ENCODE measurements around the gene SNRPD2.
"Not testable (repeated sequence)": the region's sequence is repeated elsewhere in the genome, so short reads cannot be mapped to it uniquely, and the experiment has no call there.

SNRPD2 gene

DNA sequence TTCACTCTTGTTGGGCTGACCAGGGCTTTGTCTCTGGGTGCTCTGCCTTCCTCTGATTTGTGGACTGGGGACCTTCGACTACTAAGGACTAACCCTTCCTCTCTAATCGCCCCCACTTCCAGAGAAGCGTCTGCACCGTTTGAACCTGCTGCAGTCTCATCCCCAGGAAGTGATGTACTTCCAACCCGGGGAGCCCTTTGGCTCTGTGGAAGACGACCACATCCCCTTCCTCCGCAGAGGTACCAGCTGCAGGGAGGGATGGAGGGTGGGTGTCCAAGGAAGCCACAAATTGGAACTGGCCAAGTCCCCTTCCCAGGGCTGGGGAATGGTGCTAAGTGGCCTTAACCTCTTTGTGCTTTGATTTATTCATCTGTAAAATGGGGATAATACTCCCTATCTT lies 9.9 kb upstream of the SNRPD2 start:
- DNase-seq, result no peak

DNA sequence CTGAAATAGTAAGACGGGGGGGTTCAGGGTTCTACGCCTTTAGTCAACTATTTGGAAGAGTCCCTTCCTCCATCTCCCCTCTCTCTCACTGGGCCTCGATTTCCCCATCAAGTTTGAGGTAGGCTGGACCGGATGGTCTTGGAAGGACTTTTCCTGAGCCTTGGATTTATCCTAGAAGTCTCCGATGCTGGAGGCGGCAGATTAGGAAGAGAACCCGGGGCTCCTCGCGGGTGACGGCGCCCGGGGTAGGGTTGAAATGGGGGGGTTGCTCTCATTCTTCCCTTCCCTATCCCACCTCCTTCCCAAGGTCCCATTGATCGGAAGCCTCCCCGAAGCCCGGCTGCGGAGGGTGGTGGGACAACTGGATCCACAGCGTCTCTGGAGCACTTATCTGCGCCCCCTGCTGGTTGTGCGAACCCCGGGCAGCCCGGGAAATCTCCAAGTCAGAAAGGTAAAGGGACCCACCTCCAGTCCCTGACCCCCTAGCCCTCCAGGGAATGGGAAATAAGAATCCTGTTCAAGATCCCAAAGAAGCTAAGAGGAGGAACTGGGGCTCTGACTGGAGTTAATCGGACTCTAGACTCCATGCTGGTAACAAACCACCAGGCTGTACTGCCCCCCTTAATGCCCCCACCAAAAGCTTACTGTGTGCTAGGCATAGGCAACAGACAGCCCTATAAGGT lies 1.5 kb upstream of the SNRPD2 start:
- peak; percentile 71 for DNase-seq

DNA sequence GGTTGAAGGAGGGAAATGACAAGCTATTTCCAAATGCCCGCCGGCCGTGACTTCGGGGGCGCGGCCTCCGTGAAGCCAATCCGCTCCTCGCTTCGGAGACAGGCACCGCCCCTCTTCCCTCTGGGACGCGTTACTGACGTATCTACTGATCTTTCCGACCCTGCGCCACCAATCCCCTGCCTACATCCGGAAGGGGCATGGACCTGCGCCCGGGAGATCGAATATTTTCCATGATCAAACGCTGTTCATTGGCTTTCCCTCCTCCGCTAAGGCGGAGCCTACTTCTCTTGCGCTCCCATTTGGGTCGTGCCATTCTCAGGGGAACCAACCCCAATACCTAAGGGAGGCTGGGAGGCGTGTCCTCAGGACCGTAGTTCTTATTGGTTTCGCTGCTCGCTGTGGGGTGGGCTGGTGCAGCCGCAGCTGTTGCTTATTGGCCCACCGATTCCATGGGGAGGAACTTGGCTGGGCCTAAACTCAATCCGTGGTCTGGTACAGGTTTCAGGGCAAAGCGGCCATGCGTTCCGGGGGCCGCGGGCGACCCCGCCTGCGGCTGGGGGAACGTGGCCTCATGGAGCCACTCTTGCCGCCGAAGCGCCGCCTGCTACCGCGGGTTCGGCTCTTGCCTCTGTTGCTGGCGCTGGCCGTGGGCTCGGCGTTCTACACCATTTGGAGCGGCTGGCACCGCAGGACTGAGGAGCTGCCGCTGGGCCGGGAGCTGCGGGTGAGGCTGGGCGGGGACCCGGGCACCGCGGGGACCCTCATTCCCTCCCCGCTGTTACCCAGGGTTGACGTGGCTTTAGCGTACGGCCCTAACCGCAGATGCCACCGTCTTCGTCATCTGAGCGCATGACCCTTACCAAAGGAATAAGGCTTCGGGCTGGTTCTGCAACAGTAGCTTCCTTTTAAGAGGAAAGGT lies 693 bp upstream of the SNRPD2 start, which contains the start of gene QPCTL:
Gene QPCTL (plus strand): TSS at position 480 of the 919 bp plus-strand sequence. CDS start 38 bp downstream, at position 518.
- DNase-seq, result peak; percentile 100

DNA sequence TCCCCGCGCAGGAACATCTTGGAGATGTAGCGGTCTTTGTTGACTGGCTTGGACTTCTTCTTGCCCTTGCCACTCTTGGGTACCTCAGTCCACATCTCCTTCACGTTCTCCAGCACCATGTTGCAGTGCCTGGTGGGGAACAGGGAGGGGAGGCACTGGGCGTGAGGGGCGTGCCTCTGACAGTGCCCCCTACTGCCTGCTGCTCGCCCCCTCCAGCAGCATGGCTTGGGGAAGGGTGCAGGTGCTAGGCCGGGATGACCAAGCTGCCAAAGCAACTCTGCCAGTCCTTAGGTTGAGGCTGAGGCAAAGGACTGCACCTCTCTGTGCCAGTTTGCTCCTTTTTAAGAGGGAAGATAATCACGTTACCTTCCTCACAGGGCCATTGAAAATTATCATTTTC lies 4.2 kb downstream of the SNRPD2 start:
- no peak for DNase-seq

DNA sequence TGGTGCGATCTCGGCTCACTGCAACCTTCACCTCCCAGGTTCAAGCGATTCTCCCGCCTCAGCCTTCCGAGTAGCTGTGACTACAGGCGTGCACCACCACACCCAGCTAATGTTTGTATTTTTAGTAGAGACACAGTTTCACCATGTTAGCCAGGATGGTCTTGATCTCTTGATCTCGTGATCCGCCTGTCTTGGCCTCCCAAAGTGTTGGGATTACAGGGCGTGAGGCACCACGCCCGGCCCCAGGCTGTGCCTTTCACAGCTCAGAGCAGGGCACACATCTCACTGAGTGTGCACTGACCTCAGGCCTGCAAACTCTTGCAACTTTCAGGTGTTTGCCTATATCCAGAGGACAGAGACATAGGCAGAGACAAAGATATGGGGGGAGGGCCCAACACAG lies 6.7 kb downstream of the SNRPD2 start:
- DNase-seq, result not testable (repeated sequence)

DNA sequence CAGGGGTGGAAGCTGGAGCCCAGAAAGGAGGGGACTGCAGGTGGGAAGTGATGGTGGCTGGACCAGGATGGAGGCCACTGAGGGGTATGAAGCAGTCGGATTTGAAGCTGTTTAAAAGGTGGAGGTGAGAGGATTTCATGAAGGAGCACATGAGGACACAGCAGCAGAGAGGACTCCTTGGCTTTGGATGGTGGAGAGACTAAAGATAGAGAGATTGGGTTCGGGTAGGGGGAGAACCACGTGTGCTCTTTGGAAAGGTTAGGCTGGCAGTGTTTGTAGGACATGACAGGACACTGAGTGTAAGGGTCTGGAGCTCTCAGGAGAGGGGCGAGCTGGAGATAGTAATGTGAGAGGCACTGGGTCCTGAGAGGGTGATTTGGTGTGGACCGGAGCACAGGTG lies 8.8 kb downstream of the SNRPD2 start:
- DNase-seq, result no peak

DNA sequence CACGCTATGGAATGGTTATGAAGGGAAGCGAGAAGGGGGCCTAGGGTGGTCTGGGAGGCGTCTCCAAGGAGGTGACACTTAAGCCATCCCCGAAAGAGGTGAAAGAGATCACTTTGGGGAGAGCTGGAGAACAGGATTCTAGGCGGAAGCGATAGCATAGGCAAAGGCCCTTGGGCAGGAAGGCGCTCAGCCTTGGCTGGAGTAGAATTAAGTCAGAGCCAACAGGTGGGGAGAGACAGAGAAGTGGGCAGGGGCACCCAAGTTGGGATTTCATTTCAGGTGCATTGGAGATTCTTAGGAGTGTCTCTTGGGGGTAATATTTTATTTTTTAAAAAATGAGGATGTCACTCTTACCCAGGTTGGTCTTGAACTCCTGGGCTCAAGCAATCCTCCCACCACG lies 9.6 kb downstream of the SNRPD2 start:
- DNase-seq, result no peak

DNA sequence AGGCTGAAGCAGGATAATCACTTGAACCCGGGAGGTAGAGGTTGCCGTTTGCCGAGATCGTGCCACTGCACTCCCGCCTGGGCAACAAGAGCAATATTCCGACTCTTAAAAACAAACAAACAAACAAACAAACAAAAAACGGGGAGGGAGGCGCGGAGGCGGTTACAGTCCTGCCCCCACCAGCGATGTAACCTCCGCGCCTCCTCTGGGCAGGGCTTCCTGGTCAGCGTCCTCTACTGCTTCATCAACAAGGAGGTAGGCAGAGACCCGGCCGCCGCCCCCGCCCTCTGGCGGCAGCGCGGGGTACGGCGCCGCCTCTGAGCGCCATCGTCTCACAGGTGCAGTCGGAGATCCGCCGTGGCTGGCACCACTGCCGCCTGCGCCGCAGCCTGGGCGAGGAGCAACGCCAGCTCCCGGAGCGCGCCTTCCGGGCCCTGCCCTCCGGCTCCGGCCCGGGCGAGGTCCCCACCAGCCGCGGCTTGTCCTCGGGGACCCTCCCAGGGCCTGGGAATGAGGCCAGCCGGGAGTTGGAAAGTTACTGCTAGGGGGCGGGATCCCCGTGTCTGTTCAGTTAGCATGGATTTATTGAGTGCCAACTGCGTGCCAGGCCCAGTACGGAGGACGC lies 10.2 kb downstream of the SNRPD2 start:
- peak; percentile 76 for DNase-seq

DNA sequence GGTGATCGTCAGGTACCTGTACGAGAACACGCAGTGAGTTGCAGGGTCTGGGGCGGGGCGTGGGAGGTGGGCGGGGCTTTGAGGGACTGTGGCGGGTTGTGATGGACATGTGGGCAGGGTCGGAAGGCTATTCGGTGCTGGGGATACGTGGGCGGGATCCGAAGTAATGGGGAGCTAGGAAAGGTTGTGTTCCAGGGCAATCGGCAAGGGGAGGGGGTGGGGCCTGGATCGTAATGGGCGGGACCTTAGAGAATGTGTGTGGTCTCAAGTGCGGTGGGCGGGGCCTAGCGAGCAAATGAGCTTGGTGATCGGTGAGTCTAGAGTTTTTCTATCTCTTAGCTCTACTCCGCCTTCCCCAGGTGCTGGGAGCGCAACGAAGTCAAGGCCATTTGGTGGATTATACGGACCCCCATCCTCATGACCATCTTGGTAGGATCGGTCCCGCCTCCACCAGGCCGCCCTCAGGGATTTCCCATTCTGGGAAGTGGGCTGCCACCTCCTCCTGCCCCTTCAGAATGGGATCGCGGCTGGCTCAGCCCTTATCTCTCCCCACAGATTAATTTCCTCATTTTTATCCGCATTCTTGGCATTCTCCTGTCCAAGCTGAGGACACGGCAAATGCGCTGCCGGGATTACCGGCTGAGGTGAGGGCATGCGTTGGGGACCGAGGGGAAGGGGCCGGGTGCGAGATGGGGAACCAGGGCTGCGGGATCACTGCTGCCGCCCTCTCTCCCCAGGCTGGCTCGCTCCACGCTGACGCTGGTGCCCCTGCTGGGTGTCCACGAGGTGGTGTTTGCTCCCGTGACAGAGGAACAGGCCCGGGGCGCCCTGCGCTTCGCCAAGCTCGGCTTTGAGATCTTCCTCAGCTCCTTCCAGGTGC lies 14.2 kb downstream of the SNRPD2 start:
- peak; percentile 58 for DNase-seq

DNA sequence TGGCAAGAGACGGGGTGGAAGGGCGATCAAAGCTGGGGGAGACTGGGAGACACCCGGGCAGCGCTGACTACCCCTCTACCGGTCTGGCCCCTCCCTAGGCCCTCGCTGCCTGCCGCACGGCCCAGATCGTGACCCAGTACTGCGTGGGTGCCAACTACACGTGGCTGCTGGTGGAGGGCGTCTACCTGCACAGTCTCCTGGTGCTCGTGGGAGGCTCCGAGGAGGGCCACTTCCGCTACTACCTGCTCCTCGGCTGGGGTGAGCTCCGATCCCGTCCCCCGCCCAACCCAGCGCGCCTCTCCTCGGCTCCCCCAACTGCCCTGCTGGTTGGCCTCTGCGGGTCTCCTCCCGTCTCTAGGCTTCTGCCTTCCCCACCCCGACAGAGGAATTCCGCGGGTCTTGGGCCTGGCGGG lies 14.9 kb downstream of the SNRPD2 start:
- no peak for DNase-seq

DNA sequence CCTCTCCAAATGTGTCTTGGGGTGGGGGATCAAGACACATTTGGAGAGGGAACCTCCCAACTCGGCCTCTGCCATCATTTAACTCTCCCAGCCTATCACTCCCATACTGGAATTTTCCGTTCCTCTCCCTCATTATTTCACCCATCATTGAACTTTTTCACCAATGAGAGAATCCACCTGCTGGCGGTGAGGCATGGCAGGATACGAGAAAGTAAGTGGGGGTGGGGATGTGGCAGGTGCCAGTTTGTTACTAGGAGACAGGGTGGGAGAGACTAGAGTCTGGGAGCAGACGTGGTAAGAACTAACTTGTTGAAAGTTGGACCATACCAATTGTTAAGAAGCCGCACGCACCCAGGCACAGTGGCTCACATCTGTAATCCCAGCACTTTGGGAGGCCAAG lies 16.8 kb downstream of the SNRPD2 start:
- no peak for DNase-seq

DNA sequence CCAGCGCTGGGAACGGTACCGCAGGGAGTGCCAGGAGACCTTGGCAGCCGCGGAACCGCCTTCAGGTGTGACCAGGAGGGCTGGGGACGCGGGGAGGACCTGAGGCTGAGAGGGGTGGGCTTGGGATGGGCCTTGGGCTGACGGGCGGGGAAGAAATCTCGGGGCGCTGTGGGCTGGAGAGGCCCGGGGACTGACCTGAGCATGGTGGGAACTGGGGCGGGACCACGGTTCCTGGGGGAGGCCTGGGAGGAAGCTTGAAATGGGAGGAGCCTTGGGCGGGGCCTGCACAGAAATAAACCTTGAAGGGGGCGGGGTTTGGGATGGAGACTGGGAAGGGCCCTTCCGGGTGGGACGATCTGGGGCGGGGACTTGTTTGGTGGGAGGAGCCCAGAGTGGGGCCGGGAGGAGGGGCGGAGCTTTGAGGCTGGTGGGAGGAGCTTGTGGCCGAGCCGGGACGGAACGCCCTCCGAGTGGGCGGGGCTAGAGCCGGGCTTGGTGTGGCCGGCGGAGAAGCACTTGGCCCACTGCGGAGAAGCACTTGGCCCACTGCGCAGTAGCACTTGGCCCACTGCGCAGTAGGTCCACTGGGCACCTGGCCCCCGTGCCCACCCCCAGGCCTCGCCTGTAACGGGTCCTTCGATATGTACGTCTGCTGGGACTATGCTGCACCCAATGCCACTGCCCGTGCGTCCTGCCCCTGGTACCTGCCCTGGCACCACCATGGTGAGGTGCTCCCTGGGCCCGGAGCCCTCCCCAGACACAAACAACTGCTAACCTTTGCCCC lies 20.9 kb downstream of the SNRPD2 start:
- DNase-seq, result peak; percentile 65

DNA sequence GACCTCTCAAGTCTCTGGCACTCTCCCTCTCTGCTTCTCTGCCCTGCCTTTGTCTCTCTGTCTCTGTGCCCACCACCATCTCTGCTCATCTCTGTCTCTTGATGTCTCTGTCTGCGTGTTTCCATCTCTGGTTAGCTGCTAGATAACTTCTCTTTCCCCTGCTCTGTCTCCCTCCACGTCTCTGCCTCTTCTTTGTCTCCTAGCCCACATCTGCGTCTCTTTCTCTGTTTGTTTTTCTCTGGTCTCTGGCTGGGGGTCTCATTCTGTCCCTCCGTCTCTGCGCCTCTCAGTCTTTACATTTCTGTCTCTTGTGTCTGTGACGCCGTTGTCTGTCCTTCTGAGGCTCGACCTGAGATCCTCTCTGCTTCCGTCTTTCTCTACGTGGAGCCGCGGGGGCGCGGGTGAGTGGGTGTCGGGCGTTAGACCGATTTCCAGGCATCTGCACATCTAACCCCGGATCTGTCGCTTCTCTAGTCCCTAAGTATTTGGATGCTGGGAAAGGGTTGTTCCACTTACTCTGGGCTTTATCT lies 23.3 kb downstream of the SNRPD2 start:
- no peak for DNase-seq

DNA sequence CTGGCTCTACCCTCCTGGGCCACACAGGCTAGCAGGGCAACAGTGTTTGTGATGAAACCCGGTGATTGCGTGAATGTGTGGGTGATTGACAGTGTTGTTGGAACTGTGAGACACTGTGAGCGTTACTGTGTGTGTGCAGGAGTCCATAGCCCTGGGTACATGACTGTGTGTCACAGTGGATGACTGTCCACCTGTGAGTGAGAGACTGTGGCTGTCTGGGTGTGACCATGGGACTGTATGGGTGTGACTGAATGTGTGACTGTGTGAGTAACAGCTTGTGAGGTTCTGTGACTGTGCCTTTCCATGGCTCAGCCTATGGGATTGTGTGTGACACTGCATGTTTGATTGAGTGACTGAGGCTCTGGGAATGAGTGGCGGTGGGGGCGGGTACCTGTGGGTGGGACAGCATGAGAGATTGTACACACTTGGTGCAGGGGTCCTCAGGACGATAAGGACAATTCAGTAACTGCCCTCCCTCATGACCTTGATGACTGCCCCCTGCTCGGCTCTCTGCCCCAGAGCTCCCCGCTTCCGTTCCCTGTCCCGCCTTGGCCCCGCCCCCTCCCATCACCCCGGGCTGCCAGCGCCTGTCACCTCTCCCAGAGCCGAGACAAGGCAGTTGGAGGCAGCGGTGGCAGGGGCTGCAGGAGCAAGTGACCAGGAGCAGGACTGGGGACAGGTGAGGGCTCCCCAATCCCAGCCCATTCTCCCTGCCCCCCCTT lies 24.0 kb downstream of the SNRPD2 start, which contains the start of gene GIPR:
Gene GIPR (plus strand): TSS at position 602 of the 722 bp plus-strand sequence. CDS start 1,300 bp downstream, outside the sequence.
- DNase-seq, result peak; percentile 84

DNA sequence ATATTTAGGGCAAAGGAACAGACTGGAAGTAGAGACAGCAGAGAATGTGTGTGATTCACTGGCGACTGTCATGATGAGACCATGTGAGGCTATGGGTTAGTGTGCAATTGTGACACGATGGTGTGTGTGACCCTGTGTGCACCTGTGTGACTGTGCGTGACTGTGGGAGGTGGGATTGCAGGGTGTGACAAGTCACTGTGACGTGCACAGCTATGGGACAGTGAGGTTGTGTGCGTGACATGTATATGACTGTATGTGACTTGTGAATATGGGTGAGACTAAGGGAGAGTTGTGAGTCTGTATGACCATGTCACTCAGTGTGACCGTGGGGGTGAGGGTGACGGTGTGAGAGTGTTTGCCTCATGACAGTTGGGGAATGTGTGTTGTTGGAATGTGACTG lies 27.2 kb downstream of the SNRPD2 start:
- peak; percentile 35 for DNase-seq

DNA sequence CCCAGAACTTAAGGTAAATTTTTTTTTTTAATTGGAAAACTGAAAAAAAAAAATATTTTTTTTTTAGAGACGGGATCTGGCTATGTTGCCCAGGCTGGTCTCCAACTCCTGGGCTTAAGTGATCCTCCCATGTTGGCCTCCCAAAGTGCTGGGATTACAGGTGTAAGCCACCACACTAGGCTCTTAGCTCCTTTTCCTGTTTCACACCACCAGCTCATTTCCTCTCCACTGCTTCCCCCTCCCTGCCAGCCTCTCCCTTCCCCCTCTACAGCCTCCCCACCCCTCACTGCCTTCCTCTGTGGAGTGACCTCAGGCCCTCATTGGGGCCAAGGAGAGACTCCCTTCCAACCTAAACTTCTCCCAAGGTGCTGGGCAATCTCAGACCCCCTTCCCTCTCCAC lies 28.0 kb downstream of the SNRPD2 start:
- DNase-seq, result no peak

DNA sequence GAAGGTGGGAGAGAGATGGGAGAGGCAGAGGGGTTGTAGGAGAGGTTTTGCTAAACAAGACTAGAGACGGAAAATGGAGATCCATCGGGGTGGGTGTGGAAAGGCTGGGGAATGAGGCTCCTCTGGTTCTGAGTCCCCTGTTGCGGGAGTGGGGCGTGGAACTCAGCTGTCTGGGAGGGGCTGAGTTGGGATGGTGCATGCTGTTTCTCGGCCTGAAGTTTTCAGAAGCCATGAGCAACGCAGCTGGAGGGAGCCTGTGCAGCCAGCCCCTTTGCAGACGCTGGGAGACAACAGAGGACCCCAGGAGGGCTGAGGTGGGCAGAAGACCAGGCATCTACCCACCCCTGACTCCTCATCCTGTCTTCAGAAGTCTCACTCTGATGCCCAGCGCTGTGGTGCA lies 31.1 kb downstream of the SNRPD2 start:
- DNase-seq, result no peak

DNA sequence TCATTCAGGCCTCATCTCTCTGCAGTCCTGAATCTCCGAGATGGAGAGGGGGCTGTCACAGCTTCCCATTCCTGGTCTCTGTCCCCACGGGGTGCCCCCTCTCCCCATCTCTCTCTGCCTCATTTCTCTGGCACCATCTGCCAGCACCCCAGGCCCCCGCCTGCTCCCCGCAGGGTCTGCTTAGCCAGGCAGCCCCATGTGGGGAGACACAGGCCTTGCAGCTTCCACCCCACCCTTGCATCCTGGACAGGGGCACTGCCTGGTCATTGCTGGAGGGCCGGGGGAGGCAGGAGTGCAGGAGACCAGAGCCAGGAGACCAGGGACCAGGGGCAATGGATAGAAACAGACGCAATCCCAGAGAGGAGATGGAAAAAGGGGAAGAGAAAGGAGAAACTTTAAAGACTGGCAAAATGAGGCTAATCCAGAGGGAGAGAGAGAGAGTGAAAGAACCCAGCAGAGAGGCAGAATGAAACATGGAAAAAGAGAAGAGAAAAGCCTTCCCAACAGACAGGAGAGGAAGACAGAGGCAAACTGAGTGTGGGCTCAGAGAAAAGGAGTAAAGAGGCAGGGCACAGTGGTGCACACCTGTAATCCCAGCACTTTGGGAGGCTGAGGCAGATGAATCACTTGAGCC lies 32.5 kb downstream of the SNRPD2 start:
- DNase-seq, result no peak

DNA sequence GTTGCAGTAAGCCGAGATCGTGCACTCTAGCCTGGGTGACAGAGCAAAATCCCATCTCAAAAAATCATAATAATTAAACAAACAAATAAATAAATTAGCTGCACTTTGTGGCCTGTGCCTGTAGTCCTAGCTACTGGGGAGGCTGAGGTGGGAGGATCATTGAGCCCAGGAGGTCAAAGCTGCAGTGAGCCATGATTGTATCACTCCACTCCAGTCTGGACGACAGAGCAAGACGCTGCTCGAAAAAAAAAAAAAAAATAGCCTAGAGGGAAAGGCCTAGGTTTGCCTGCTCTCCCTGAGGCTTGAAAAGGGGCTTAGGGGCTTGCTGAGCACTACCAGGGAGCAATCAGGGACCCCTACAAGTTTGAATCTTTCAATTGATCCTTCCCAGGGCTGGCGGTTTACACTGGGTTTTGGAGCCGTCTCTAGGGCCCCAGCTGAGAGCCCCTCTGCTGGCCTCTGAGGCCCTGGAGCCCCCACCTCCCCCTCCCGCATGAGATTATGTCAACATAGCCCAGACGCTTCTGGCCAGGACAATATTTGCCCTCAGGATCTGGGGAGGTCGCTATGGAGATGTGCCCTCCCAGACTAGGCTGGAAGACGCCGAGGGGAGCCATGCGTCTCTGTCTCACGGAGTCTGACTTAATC lies 34.1 kb downstream of the SNRPD2 start:
- no peak for DNase-seq
